CD4-positive, alpha-beta T cell treated with Interleukin-10 for 1 hour (primary cell): ENCODE data around the gene IFIH1.
A peak's percentile ranks its signal among the peaks of the same experiment; 100 is the strongest.

Experiments
- DNase-seq: peaks from one replicate; pipeline ENCODE4 v3.0.0-alpha.2; 2020

Gene IFIH1

DNA sequence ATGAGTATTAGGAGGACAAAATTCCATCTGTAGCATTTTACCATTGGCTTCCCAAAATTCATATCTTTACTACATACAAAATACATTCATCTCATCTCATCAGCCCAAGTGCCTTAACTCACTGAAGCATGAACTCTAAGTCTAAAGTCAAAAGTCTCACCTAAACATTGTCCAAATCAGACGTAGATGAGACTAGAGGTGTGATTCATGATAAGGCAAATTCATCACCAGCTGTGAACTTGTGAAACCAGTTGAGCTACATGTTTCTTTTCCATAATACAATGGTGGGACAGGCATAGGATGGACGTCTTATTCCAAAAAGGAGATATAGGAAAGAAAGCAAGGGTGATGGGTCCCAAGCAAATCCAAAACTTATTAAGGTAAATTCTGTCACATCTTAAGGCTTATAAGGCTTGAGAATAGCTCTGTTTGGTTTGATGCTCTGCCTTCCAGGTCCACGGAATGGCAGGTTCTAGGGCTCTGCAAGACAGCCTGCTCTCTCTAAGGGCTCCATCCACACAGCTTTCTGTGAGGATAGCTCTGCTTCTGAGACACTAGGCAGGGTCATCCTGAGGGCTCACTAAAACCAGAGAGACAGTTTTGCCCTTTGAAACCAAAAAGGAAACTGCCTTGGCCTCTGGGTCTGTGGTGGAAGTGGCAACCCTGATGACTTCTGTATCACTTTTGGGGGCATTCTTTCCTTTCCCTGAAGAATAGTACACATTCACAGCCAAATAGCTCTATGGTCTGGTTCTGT lies 9.6 kb downstream of the IFIH1 start:
- no peak for DNase-seq

DNA sequence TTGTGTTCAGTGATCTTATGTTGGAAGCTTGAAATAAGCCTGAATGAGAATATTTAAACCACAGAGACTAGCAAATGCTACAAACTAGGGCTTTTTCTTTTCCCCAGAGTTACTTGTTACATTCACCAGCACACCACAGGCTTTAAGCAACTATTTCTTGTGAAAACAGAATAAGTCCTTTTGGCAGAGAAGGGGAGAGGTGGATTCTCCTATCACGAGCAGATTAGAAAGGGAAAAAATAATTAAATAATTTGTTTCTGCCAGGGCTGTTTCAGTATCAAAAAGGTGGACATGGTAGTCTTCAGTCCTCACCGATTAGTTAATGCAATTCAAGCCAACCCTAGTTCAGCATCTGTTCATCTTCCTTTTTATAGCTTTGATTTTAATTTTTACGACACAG lies 12.6 kb downstream of the IFIH1 start:
- DNase-seq: no peak

DNA sequence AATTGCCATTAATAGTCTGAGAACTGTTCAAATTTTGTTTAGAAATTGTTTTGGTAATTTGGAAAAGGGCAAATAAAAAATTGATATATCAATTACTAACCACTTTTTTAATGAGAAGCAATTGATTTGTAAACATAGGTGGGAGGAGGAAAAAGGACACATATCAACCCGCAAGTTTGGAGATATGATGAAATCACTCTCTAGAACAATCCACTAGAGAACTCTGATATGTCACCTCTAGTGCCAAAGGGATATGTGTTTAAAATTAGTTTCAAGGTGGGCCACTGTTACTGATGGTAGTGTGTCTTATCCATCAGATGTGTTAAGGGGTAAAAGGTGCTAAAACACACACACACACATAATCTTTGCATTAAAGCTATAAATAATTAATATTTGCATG lies 16.6 kb downstream of the IFIH1 start:
- DNase-seq: no peak

DNA sequence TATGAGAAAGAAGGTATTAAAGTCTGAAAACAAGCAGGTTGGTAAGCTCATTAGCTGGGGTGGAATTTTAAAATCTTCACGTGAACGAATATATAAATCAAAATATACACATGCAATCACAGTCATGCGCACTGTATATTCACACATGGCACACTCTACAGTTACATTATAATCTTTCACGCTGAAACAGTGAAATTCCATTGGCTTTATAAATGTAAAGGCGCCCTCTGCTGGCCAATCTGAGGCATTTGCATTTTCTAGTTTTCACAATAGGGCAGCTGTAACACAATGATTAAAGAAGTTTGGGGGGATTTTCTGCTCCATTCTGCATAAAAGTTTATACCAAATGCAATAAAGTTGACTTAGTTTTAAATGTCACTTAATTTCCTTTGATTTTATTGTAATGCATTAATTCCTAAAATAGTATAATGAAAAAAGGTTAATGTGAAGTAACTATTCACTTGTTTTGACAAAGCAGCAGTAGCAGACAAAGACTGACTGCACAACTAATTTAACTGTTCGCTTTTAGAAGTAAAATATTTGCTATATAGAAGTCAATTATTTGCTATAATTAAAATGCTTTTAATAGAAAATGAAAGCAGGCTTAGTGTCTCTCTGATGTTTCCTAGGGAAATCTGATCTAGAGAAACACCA lies 17.2 kb downstream of the IFIH1 start:
- DNase-seq: peak; percentile 67

DNA sequence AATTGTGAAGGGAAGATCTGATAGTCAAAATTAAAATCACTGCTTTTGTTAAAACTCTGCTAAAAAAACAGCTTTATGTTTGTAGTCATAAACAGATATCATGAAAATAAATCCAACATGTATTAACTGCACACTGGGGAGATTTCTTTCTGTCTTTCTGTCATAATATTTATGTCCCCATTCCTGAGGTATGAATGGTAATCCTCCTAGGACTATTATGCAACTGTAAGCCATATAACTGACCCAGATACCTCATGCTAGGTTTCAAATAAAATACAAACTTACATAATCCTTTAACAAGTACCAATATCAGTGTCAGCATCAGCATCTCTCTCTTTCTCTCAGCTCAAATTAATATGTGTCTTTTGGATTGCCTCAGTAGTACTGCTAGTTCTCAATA lies 18.2 kb downstream of the IFIH1 start:
- no peak for DNase-seq

DNA sequence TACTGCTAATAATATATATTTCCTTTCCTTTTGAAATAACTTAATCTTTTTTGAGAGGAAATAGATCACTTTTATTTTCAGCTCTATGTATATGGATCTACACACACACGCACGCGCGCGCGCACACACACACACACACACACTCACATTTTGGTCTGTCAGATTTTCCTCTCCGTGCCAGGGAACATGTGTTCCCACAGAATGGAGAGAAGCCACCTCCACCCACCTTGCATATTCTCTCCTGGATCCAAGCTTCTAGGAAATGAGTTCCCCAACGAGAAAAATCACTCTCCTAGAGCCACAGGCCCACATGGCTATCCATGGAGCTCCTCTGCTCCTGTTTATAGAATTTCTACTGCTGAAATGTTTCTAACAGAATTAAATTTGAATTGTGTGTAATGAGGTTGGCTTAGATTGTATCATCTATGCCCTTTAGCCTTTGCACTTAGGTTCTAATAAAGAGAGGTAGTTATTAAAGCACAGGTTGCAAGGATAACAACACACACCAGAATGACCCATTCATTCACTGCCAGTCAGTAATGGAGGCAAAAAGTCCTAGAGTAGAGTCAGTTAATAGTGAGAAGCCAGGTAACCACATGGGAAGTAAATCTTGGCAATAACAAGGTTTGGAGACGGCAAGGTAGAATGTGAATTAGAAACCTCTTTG lies 19.7 kb downstream of the IFIH1 start:
- no peak for DNase-seq

DNA sequence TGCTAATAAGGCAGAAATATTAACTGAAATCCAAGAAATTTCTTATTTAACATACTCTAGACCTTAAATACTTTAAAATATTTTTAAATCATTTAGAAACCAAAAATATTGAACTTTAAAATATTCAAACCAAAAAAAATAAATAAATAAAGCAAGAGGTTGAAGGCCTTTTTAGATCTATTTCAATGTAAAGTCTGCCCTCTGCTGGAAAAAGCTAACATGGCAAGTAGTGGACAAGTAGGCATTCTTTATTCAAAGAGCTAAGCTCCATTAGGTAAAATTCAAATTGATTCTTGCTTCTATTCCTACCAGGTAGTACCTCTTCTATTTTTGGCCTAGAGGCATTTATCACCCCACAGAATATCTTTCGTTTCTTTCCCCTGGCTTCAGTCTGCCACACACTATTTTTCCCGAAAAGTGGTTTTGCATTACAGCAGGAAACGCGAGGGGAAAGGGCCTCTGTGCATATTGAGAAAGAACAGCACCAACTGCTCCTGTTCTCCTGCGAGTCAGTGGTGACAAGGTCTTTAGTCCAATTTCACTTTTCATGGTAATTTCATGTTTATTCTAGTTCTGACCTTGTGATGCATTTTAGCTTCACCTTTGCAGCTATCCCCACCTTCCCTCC lies 20.4 kb downstream of the IFIH1 start:
- peak; percentile 80 for DNase-seq

DNA sequence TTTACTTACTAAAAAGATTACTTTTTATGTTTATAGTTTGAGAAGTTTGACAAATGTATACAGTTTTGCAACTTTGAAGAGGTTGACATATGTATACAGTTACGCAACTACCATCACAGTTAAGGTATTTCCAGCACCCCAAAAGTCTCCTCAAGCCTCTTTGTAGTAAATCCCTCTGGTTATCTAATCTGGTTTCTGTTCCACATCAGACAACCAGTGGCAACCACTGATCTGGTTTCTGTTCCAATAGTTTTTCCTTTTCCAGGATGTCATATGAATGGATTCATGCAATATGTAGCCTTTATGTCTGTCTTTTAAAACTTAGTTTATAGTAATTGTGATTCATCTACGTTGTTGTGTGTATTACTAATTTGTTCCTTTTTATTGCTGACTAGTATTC lies 23.5 kb downstream of the IFIH1 start:
- DNase-seq: no peak

DNA sequence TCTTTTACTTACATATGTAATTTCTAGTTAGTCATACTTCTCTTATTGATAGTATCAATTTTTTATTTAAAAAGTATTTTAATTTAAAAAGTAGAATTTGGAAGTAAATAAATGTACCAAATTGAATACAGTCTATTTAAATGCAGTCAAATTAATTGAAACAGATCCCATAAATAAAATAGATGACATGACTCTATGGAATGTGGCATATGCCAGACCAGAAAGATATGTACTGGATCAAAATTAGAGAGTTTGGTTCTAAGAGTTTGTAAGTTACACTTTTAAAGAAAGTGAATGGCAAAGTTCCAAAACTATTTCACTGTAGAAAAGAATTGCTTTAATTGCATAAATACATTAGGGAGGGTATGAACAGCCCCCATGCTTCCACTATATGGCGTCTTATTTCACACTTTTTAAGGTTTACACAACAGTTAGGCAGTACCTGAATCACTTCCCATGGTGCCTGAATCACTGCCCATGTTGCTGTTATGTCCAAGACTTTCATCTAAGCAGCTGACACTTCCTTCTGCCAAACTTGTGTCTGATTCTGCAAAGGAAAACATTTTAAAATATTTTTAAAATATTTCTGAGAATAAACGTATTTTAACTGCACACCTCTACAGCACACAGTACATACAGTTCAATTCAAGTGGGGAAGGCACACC lies 25.2 kb downstream of the IFIH1 start:
- DNase-seq: no peak

DNA sequence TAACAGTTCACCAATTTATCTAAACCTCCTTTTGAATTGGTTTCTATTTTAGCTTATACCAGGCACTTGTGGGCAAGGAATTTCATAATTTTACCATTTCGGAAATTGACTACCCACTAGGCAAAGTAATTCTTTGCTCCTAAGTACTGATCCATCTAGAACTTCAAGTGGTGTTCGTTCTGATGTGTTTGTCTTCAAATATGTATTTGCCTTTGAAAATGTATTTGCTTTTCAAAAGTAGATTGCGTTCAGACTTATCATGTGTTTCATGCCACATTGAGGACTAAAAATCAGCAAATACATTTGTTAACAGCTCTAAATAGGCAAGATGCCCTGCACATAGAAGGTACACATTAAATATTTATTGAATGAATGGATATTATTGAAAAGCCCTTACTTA lies 26.7 kb downstream of the IFIH1 start:
- no peak for DNase-seq

DNA sequence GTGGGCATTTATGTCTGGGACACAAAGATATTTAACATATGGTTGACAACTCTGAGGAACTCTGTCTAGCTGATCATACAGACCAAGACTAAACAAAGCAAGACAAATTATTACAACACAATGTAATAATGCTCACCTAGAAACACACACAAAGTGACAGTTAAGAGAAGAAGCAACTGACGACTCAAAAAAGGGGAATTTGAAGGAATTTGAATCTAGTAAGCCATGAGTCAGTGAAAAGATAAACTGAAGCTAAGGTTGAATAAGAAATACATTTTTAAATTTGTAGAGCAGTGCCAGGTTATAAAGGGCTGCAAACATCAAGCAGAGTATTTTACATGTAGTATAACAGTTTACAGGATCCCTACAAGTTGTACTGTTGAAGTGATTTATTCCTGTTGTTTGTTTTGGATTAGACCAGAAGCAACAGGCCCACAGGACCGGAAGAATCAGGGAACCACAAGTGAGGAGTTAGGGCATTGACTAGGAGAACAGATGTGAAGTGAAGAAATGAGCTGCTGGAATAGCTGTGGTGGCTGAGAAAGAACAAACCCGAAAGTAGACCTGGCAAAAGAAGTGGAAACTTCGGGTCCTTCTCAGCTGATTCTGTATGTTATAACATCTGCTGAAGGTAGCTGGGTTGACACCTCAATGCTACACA lies 35.6 kb downstream of the IFIH1 start:
- no peak for DNase-seq

DNA sequence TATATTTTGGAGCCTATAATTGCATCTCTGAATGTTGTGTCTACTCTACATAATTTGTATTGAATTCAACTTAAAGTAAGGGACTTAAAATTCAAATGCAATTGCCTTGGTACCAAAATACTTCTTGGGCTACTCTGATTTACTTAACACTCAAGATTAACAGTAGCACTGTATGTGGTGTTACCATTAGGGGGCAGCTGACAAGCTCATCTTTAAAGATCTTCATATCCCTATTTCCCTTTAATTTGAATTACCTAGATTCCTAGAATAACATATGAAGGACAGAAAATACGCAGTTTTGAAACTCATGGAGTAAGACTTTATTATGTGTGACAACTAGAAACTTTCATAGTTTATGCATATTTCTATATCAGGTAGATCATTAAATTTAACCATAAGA lies 37.8 kb downstream of the IFIH1 start:
- DNase-seq: no peak

DNA sequence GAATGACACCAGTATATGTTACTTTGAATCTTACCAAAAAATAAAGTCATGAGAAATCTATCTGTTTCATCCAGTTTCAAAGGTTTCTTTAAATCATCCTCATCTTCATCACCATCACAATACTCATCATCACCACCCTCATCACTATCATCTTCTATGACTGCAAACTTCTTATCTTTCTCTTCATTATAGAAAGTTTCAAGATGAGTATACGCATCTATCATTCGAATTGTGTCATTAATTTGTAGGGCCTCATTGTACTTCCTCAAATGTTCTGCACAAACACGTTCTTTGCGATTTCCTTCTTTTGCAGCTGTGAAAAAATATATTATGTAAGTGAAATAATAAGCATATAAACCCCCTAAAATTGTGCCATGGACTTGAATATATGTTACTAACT lies 41.1 kb downstream of the IFIH1 start:
- DNase-seq: no peak

DNA sequence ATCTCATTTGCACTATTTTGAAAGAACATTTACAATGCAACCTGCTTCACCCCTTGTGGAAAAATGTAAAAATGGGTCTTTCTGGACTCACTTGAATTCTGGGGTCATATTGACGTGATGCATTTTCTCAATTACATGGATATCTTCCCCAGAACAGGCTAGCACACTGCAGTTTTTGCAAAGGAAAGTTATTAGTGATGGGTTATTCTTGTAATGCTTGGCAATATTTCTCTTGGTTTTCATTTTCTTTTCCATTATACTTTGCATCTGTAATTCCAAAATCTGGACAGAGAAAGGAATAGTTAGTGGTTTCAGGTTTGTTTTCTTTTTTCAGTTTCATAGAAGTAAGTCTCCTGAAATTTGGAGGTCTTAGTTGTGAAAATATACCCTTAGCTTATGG lies 50.5 kb downstream of the IFIH1 start:
- no peak for DNase-seq

DNA sequence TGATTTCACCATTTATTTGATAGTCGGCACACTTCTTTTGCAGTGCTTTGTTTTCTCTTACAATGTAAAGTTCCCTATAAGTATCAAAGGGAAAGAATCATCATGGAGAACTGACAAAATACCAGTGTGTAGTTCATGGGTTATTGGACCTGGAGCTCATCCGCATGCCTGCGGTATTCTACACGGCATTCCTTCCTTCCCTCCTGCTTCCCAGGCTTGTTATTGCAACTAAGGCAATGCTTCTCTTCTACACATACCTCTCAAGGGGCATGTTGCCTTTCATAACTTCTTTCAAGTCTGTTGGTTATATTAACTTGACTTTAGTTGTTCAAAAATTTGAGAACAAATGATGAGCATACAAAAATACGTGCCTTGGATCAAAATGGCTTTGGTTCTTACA lies 51.0 kb downstream of the IFIH1 start:
- no peak for DNase-seq

DNA sequence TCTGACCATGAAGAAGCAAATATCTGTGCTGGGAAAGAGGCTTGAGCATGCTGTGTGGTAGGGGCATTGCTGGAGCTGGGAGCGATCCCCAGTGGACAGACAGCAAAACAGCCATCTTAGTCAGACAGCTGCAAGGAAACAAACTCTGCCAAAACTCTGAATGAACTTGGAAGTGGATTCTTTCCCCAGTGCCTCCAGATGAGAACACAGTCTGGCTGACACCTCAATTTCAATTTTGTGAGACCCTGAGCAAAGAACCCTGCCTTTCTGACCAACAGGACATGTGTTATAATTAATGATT lies 52.1 kb downstream of the IFIH1 start:
- DNase-seq: no peak

DNA sequence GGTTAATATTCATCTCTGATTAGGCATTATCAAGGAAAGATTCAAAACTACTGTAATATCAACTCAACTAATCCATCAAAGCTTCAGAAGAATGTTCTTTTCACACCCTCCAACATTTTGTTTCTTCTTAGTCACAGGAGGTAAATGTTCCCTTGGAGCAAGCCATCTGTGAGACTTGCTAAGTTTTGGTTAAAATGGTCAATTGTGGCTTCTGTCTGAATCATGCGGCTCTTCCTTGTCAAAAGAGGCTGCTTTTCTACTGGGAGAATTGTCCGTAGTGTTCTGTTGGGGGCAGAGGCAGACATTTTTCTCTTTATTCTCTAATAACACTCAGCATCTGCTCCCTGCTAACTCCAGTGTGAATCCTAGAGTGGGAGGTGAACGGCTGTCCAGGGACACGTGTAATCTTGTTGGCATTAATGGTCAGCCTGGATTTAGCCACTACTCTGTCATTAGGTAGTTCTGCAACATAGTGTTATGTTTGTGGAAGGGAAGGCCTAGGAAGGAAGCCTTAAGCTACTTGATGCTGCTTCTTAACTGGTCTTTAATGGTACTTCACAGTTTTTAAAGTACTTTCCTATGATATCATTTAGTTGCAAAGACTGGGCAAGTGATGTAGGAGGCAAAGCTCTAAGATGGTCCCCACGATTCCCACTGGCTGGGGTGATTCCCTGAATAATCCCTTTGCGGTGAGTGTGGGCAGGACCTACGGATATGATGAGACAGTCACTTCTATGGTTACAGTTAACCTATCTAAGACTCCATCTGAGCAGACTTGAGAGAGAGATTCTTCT lies 52.6 kb downstream of the IFIH1 start:
- DNase-seq: no peak

DNA sequence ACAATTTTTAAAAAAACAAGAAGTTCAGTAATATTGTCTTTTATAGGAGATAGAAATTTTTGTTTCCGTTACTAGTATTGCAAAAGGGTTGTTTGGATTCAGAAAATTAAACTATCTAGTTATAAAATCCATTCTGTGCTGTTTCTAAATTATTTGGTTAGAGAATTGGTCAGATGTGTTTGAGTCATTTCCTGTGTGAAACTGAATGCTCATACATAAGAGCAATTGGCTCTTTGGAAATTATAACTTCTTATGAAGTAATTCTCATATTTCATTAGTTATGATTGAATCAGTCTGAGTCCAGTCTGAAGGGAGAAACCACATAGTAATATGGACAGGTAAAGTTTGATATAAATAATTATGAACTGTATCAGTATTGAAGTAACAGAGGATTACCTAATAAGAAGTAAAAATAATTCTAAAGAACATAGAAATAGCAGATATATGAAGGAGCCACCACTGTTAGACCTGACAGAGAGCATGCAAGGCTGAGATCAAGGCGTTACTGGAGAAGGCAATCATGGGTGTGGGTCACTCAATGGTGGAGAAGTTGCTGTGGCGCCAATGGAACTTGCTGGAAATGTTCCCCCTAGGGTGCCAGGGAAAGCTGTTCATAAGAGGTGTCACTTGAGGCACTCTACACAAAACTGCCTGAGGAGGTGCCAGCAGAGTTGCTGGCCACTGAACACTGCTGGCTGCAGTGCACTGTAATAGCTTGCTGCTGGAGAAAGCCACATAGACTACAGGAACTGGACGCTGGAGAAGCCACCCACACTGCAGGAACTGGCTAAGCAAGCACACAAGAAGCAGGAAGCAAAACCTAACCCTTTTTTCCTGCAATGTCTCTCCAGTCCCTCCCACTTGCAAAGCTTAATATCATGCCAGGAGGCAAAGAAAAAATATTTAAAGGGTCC lies 57.2 kb downstream of the IFIH1 start:
- DNase-seq: no peak

DNA sequence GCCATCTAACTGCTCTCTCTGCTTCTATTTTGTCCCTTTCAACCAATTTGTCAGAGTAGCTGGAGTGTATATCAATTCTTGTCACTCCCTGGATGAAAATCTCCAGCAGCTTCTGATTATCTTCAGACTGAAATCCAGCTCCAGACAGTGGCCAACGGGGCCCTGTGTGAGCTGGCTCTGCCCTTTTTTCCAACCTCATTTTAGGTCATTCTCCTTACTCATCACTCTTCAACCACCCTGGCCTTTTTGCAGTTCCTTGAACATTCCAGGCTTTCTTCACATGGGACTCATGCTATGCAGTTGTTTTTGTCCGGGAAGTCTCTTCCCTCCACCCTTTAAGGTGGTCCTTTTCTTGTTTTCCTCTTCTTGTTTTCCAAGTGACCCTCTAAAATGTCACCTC lies 59.8 kb downstream of the IFIH1 start:
- no peak for DNase-seq

DNA sequence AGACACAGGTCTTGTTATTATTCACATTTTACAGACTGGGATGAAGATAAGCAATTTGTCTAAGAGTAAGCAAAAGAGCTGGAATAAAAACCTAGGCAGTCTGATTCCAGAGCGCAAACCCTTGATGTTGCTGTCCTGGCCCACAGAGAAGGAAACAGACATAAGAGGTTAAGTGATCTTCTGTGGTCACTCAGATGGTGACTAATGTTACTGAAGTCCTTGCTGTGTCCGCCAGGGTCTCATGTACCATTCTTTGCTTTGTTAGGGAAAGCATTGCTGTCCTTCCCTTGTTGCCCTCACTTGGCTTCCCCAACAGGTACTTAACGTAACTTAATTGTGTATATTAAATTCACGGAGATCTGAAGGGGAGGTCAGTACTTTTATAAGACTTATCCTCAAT lies 60.3 kb downstream of the IFIH1 start:
- DNase-seq: no peak

DNA sequence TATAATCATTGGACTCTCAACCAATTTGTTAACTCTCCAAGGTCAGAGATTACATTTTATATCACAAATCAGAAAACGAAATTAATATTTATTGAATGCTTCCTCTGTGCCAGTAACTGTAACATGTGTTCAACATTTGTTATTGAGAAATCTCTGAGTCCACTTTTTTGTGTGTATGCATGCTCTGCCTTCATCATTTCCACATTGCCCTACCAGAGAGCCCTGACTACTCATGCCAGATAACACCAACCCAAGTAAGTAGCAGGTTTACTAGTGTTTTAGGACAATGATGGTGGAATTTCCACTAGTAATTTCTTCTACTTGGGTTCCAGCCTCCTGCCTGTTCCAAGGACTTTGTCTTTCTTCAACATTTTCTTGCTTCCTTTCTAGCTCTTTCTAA lies 61.1 kb downstream of the IFIH1 start:
- DNase-seq: no peak
